Measurements from ENCODE around the gene TRERF1.

TRERF1 gene

GRCh38 chr6:42366011-42366705 lies 85.6 kb downstream of the TRERF1 start:
- DNase-seq: no peak

GRCh38 chr6:42365021-42365420 lies 86.7 kb downstream of the TRERF1 start:
- no peak for DNase-seq

- DNase-seq: no peak
These were observed 87.5 kb downstream of the TRERF1 start for GRCh38 chr6:42363926-42364849.

GRCh38 chr6:42361036-42361435 lies 90.7 kb downstream of the TRERF1 start:
- no peak for DNase-seq

- DNase-seq: no peak
These were observed 92.7 kb downstream of the TRERF1 start for GRCh38 chr6:42359021-42359420.

- no peak for DNase-seq
These were observed 96.3 kb downstream of the TRERF1 start for GRCh38 chr6:42355416-42355815.

GRCh38 chr6:42354702-42355101 lies 97.0 kb downstream of the TRERF1 start:
- no peak for DNase-seq

- no peak for DNase-seq
These were observed 98.7 kb downstream of the TRERF1 start for GRCh38 chr6:42352856-42353564.

- no peak for DNase-seq
These were observed 100.8 kb downstream of the TRERF1 start for GRCh38 chr6:42350911-42351310.

GRCh38 chr6:42349753-42350511 lies 101.8 kb downstream of the TRERF1 start:
- no peak for DNase-seq

GRCh38 chr6:42347456-42347855 lies 104.3 kb downstream of the TRERF1 start:
- DNase-seq: no peak

- DNase-seq: no peak
These were observed 105.9 kb downstream of the TRERF1 start for GRCh38 chr6:42345696-42346416.

GRCh38 chr6:42344756-42345155 lies 107.0 kb downstream of the TRERF1 start:
- no peak for DNase-seq

GRCh38 chr6:42341771-42342553 lies 109.8 kb downstream of the TRERF1 start:
- no peak for DNase-seq

GRCh38 chr6:42341221-42341620 lies 110.5 kb downstream of the TRERF1 start:
- DNase-seq: no peak

GRCh38 chr6:42340511-42340910 lies 111.2 kb downstream of the TRERF1 start:
- DNase-seq: no peak

- DNase-seq: no peak
These were observed 111.7 kb downstream of the TRERF1 start for GRCh38 chr6:42339991-42340401.

GRCh38 chr6:42338744-42339222 lies 112.9 kb downstream of the TRERF1 start:
- no peak for DNase-seq

- DNase-seq: no peak
These were observed 113.6 kb downstream of the TRERF1 start for GRCh38 chr6:42337985-42338743.

- no peak for DNase-seq
These were observed 115.3 kb downstream of the TRERF1 start for GRCh38 chr6:42336431-42336830.
